ENCODE data around the gene FAM117A.

GRCh38 chr17:49691086-49691676 is 72.8 kb downstream of the FAM117A start:
- TF ChIP-seq CTCF (IDR thresholded peaks at IDR 0.05) (no peak), POLR2A (IDR thresholded peaks at IDR 0.05) (peak in 1 of 2 donors; percentile 66)
